H1 (cell line): ENCODE data around the gene GALNT7. TPM values are rescaled to one million over a fixed set of nuclear protein-coding genes. Genes with fewer than 3 reads are reported as not detected.

Source experiments
- BCL11A ChIP-seq, 2 experiments: IDR thresholded peaks; one replicate each; pipeline ENCODE4 v1.6.1; 2011; ENCODE audit warnings: low read depth in 2 of 2, low read length in 2 of 2, mild to moderate bottlenecking in 2 of 2
- CEBPB ChIP-seq: IDR thresholded peaks from 2 replicates; pipeline ENCODE4 v1.6.1; 2012; ENCODE audit warnings: low read depth, low read length
- CHD1 ChIP-seq: IDR thresholded peaks from 2 replicates; pipeline ENCODE4 v1.6.1; 2012; ENCODE audit warnings: low read depth, low read length, improper control_type of control experiment
- CHD2 ChIP-seq: IDR thresholded peaks from 2 replicates; pipeline ENCODE4 v1.6.1; 2012; ENCODE audit warnings: low read length, improper control_type of control experiment
- CREB1 ChIP-seq: IDR thresholded peaks from 2 replicates; pipeline ENCODE4 v1.6.1; 2012; ENCODE audit warnings: inconsistent platforms
- CTCF ChIP-seq, 3 experiments: IDR thresholded peaks; 1 replicate in 2 of 3; 2 replicates in 1 of 3; pipeline versions ENCODE4 v1.5.1 to v1.6.1; 2011; ENCODE audit warnings: low read length in 3 of 3, mild to moderate bottlenecking in 3 of 3, inconsistent platforms in 2 of 3, low read depth in 1 of 3, moderate library complexity in 1 of 3; ENCODE audit not compliant: insufficient read depth in 1 of 3; ENCODE audit errors: control extremely low read depth in 1 of 3
- EP300 ChIP-seq, 2 experiments: IDR thresholded peaks; 1 replicate in 1 of 2; 2 replicates in 1 of 2; pipeline ENCODE4 v1.6.1; 2011 to 2012; ENCODE audit warnings: low read depth in 2 of 2, low read length in 2 of 2, mild to moderate bottlenecking in 2 of 2, borderline replicate concordance in 1 of 2, inconsistent platforms in 1 of 2, moderate library complexity in 1 of 2
- EZH2 ChIP-seq: fragments of 200-600 bp; sonication (generic); IDR thresholded peaks from 2 replicates; pipeline ENCODE4 v1.7.1; 2012; ENCODE audit warnings: low read depth, mild to moderate bottlenecking, moderate library complexity, low read length, inconsistent platforms; ENCODE audit not compliant: severe bottlenecking
- FOSL1 ChIP-seq: IDR thresholded peaks from 2 replicates; pipeline ENCODE4 v1.6.1; 2011; ENCODE audit warnings: mild to moderate bottlenecking, low read depth, low read length, moderate library complexity; ENCODE audit not compliant: insufficient read depth
- GTF2F1 ChIP-seq: IDR thresholded peaks from 2 replicates; pipeline ENCODE4 v1.6.1; 2012; ENCODE audit warnings: low read depth, low read length, improper control_type of control experiment, borderline replicate concordance
- HDAC2 ChIP-seq, 2 experiments: fragments of 300-600 bp in 1 of 2; sonication (generic) in 1 of 2; IDR thresholded peaks; 2 replicates each; pipeline ENCODE4 v1.6.1; 2011 to 2012; ENCODE audit warnings: low read depth in 2 of 2, low read length in 2 of 2, mild to moderate bottlenecking in 2 of 2, moderate library complexity in 2 of 2, borderline replicate concordance in 1 of 2, inconsistent platforms in 1 of 2
- JUN ChIP-seq: IDR thresholded peaks from 2 replicates; pipeline ENCODE4 v1.6.1; 2011; ENCODE audit warnings: low read depth, mild to moderate bottlenecking, improper control_type of control experiment, low read length
- MAFK ChIP-seq: IDR thresholded peaks from 2 replicates; pipeline ENCODE4 v1.6.1; 2012; ENCODE audit warnings: low read depth, mild to moderate bottlenecking, improper control_type of control experiment, low read length
- NRF1 ChIP-seq: IDR thresholded peaks from 2 replicates; pipeline ENCODE4 v1.6.1; 2011; ENCODE audit warnings: mild to moderate bottlenecking, low read depth, low read length, improper control_type of control experiment
- RBBP5 ChIP-seq: IDR thresholded peaks from 2 replicates; pipeline ENCODE4 v1.7.1; 2012; ENCODE audit warnings: low read depth, mild to moderate bottlenecking, inconsistent platforms, low read length, moderate library complexity, borderline replicate concordance
- RFX5 ChIP-seq: IDR thresholded peaks from 2 replicates; pipeline ENCODE4 v1.6.1; 2011; ENCODE audit warnings: low read depth, low read length, improper control_type of control experiment, borderline replicate concordance
- RNF2 ChIP-seq: fragments of 200-900, 300-1000 bp; sonication (generic); IDR thresholded peaks from 2 replicates; pipeline ENCODE4 v1.7.1; 2016; ENCODE audit warnings: borderline replicate concordance, low read depth, mild to moderate bottlenecking, antibody characterized with exemption, low read length; ENCODE audit not compliant: poor library complexity, severe bottlenecking; ENCODE audit errors: missing control alignments
- SIRT6 ChIP-seq: IDR thresholded peaks from one replicate; pipeline ENCODE4 v1.7.1; 2012; ENCODE audit warnings: low read length, inconsistent platforms
- SP1 ChIP-seq: IDR thresholded peaks from 2 replicates; pipeline ENCODE4 v1.6.1; 2011; ENCODE audit warnings: low read depth, low read length
- TAF1 ChIP-seq: IDR thresholded peaks from 2 replicates; pipeline ENCODE4 v1.6.1; 2011; ENCODE audit warnings: mild to moderate bottlenecking, low read depth, low read length
- TCF12 ChIP-seq: IDR thresholded peaks from 2 replicates; pipeline ENCODE4 v1.6.1; 2011; ENCODE audit warnings: low read depth, mild to moderate bottlenecking, low read length
- YY1 ChIP-seq: IDR thresholded peaks from 2 replicates; pipeline ENCODE4 v1.6.1; 2011; ENCODE audit warnings: low read depth, mild to moderate bottlenecking, low read length
- polyA plus RNA-seq, 7 experiments: library from polyadenylated mRNA; depleted of rRNA in 3 of 7; stranded (reverse) in 5 of 7; unstranded in 2 of 7; fragments of >200 nt in 5 of 7; fragments of 200-250 nt in 2 of 7; gene quantifications; 1 replicate in 5 of 7; 2 replicates in 1 of 7; 4 replicates in 1 of 7; pipeline versions ENCODE4 v1.2.1 to v1.2.3, GENCODE V29; 2011 to 2013; ENCODE audit warnings: missing spikeins in 2 of 7, mixed read lengths in 2 of 7
- total RNA-seq: library from RNA; stranded (reverse); fragmentation: NEBNext Ultra II Directional; extraction: Animal tissue kit (Norgen Biotek cat#: 25700); gene quantifications from 2 replicates; pipeline ENCODE4 v1.2.1, GENCODE V29; 2021

Gene GALNT7
- total and polyA plus RNA-seq, 2 of the 8 experiments (the other 6 are each of a cell fraction or from before 2014, with no cell fraction given), result 22.4 to 85.5 TPM

- TF ChIP-seq SP1 (peak; percentile 93), EP300 (IDR thresholded peaks at IDR 0.05; ENCODE audit: borderline replicate concordance in 1 of 2, low read depth in 2 of 2, low read length in 2 of 2) (peak in 1 of 2 experiments; percentile 11; a peak in 1 of 3 replicates), BCL11A (IDR thresholded peaks at IDR 0.05; ENCODE audit: low read depth in 2 of 2, low read length in 2 of 2) (no peak), TCF12 (no peak), SIRT6 (no peak), CHD1 (no peak), GTF2F1 (peak; percentile 76), YY1 (peak; percentile 91), TAF1 (peak; percentile 99), RNF2 (no peak), RBBP5 (no peak), JUN (no peak), RFX5 (peak; percentile 34; the same call in 1 of the 2 replicates), MAFK (no peak), EZH2 (no peak), CREB1 (0 out of 2 replicates have a peak, but pooled peaks have one; percentile 61), CHD2 (peak; percentile 72), FOSL1 (no peak), CEBPB (peak; percentile 90), NRF1 (no peak), CTCF (IDR thresholded peaks at IDR 0.05; ENCODE audit: control extremely low read depth in 1 of 3, insufficient read depth in 1 of 3, low read depth in 1 of 3, low read length in 3 of 3) (no peak), HDAC2 (IDR thresholded peaks at IDR 0.05; ENCODE audit: borderline replicate concordance in 1 of 2, low read depth in 2 of 2, low read length in 2 of 2) (no peak)
Measured at GRCh38 chr4:173334085-173334890, 165.7 kb downstream of the GALNT7 start, which contains the start of gene HMGB2 (continued).
